WTC11 (cell line): ENCODE results near the gene ARGFX. TPM values are rescaled to one million over a fixed set of nuclear protein-coding genes. Genes with fewer than 3 reads are reported as not detected.

Experiments
- ATAC-seq: fragments of 200-7000 bp; cut with Tn5 transposase; 2 replicates; pipeline ENCODE4 v1.10.0; 2021; ENCODE audit warnings: mild to moderate bottlenecking, moderate library complexity
- CTCF ChIA-PET: fragments of 300-600 bp; sonication (Branson Sonifier 250); formaldehyde crosslinking; loops from one replicate; lab custom pipeline; 2021; ENCODE audit warnings: antibody characterized with exemption; lab: Charles Lee
- POLR2A ChIA-PET: fragments of 350-600 bp; sonication (Branson Sonifier 250); formaldehyde crosslinking; loops from one replicate; lab custom pipeline; 2021; ENCODE audit warnings: antibody characterized with exemption; lab: Charles Lee
- DNase-seq: peaks from one replicate; pipeline ENCODE4 v3.0.0; 2021; ENCODE audit warnings: low spot score
- H3K27ac Mint-ChIP-seq: 2 replicates; pipeline ENCODE4 v1.8.0; 2021; ENCODE audit warnings: mixed read lengths
- H3K27me3 Mint-ChIP-seq: 2 replicates; pipeline ENCODE4 v1.8.0; 2021; ENCODE audit warnings: low read depth, mild to moderate bottlenecking, moderate library complexity, mixed read lengths
- H3K36me3 Mint-ChIP-seq: 2 replicates; pipeline ENCODE4 v1.8.0; 2021; ENCODE audit warnings: mixed read lengths
- H3K4me1 Mint-ChIP-seq: 2 replicates; pipeline ENCODE4 v1.8.0; 2022; ENCODE audit warnings: mixed read lengths
- H3K4me3 Mint-ChIP-seq: 2 replicates; pipeline ENCODE4 v1.8.0; 2021; ENCODE audit warnings: mild to moderate bottlenecking, moderate library complexity, mixed read lengths
- H3K9me3 Mint-ChIP-seq: 2 replicates; pipeline ENCODE4 v1.8.0; 2021; ENCODE audit warnings: mixed read lengths
- CBFB ChIP-seq: sonication (generic); formaldehyde crosslinking; IDR thresholded peaks from 2 replicates; pipeline ENCODE4 v1.8.1; 2022; ENCODE audit warnings: mild to moderate bottlenecking, low read depth, missing genetic modification reagents
- CREB1 ChIP-seq: sonication (generic); formaldehyde crosslinking; IDR thresholded peaks from 2 replicates; pipeline ENCODE4 v1.8.0; 2023; ENCODE audit warnings: mild to moderate bottlenecking, missing genetic modification reagents
- EMX1 ChIP-seq: fragments of 250-450 bp; sonication (Bioruptor Pico); IDR thresholded peaks from 2 replicates; pipeline ENCODE4 v1.8.0; 2021; ENCODE audit warnings: mild to moderate bottlenecking
- GABPB1 ChIP-seq: sonication (generic); formaldehyde crosslinking; IDR thresholded peaks from 2 replicates; pipeline ENCODE4 v1.8.1; 2023; ENCODE audit warnings: mild to moderate bottlenecking, missing genetic modification reagents
- IRF2 ChIP-seq: sonication (generic); formaldehyde crosslinking; IDR thresholded peaks from 2 replicates; pipeline ENCODE4 v1.8.0; 2022; ENCODE audit warnings: low read depth, missing genetic modification reagents, borderline replicate concordance
- MYBL2 ChIP-seq: sonication (generic); formaldehyde crosslinking; IDR thresholded peaks from 2 replicates; pipeline ENCODE4 v1.8.1; 2023; ENCODE audit warnings: mild to moderate bottlenecking, moderate library complexity, missing genetic modification reagents
- NFYB ChIP-seq: sonication (generic); formaldehyde crosslinking; conservative IDR thresholded peaks from 2 replicates; pipeline ENCODE4 v1.8.0; 2022; ENCODE audit warnings: low read depth, missing genetic modification reagents
- RORB ChIP-seq: fragments of 250-450 bp; sonication (Bioruptor Pico); IDR thresholded peaks from 2 replicates; pipeline ENCODE4 v1.9.0; 2021; ENCODE audit warnings: mild to moderate bottlenecking
- SMAD4 ChIP-seq: sonication (generic); formaldehyde crosslinking; IDR thresholded peaks from 2 replicates; pipeline ENCODE4 v1.8.0; 2022; ENCODE audit warnings: mild to moderate bottlenecking, missing genetic modification reagents
- TCF7 ChIP-seq: sonication (generic); formaldehyde crosslinking; IDR thresholded peaks from 2 replicates; pipeline ENCODE4 v1.8.0; 2022; ENCODE audit warnings: mild to moderate bottlenecking, low read depth, missing genetic modification reagents, moderate library complexity
- total RNA-seq: library from RNA; stranded (reverse); gene quantifications from 3 replicates; pipeline ENCODE4 v1.2.3, GENCODE V29; 2021
- TF ChIP-seq, protein P1 (sequence below): sonication (generic); formaldehyde crosslinking; IDR thresholded peaks from 2 replicates; pipeline ENCODE4 v1.8.1; 2022; ENCODE audit warnings: low read depth, mild to moderate bottlenecking, moderate library complexity, missing genetic modification reagents, borderline replicate concordance
- TF ChIP-seq, protein P2 (sequence below): sonication (generic); formaldehyde crosslinking; IDR thresholded peaks from 2 replicates; pipeline ENCODE4 v1.8.1; 2023; ENCODE audit warnings: mild to moderate bottlenecking, missing genetic modification reagents
- TF ChIP-seq, protein P3 (sequence below): sonication (generic); formaldehyde crosslinking; IDR thresholded peaks from 2 replicates; pipeline ENCODE4 v1.8.0; 2022; ENCODE audit warnings: mild to moderate bottlenecking, missing genetic modification reagents
- TF ChIP-seq, protein P4 (sequence below): sonication (generic); formaldehyde crosslinking; IDR thresholded peaks from 2 replicates; pipeline ENCODE4 v1.8.1; 2022; ENCODE audit warnings: mild to moderate bottlenecking, missing genetic modification reagents, moderate library complexity, borderline replicate concordance
- TF ChIP-seq, protein P5 (sequence below): fragments of 250-450 bp; sonication (Bioruptor Pico); IDR thresholded peaks from 2 replicates; pipeline ENCODE4 v1.9.0; 2021; ENCODE audit warnings: moderate library complexity, mild to moderate bottlenecking, inconsistent platforms, borderline replicate concordance
- TF ChIP-seq, protein P6 (sequence below): sonication (generic); formaldehyde crosslinking; IDR thresholded peaks from 2 replicates; pipeline ENCODE4 v1.8.0; 2023; ENCODE audit warnings: mild to moderate bottlenecking, missing genetic modification reagents
- TF ChIP-seq, protein P7 (sequence below): fragments of 250-450 bp; sonication (Bioruptor Pico); IDR thresholded peaks from 2 replicates; pipeline ENCODE4 v1.9.0; 2021; ENCODE audit warnings: mild to moderate bottlenecking
- TF ChIP-seq, protein P8 (sequence below): sonication (generic); formaldehyde crosslinking; IDR thresholded peaks from 2 replicates; pipeline ENCODE4 v1.8.1; 2022; ENCODE audit warnings: low read depth, missing genetic modification reagents, borderline replicate concordance

The ARGFX gene
- total RNA-seq, 1 experiment from 2014 or later: not detected

DNA sequence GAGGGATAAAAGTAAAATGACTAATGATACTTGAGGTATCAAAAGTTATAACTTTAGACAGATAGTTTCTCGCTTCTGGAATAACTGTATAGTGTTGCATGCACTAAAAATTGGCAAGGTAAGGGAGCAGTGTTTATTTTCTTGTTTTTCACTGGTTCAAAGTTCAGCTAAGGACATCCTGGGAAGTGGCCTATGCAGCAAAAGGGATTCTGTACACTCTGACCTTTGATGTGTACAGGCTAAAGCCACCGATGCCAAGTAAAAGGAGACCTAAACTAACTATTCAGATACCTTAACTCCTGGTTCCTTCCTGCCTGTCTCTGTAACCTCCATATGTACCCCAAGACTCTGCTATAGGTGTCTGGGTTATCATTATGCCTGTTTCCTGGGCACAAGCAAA is 27.1 kb downstream of the ARGFX start:
- Mint-ChIP-seq H3K27ac (peak overlapping the region; percentile 86), H3K27me3 (no peaks in the 10 kb centered on the region), H3K4me3 (no peak overlapping the region), H3K36me3 (no peaks in the 10 kb centered on the region), H3K4me1 (peaks cover 69% of the 10 kb centered on the region), H3K9me3 (no peaks in the 10 kb centered on the region)
- TF ChIP-seq, protein P1, sequence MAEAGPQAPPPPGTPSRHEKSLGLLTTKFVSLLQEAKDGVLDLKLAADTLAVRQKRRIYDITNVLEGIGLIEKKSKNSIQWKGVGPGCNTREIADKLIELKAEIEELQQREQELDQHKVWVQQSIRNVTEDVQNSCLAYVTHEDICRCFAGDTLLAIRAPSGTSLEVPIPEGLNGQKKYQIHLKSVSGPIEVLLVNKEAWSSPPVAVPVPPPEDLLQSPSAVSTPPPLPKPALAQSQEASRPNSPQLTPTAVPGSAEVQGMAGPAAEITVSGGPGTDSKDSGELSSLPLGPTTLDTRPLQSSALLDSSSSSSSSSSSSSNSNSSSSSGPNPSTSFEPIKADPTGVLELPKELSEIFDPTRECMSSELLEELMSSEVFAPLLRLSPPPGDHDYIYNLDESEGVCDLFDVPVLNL (CRISPR knock-in tag): no peak
- TF ChIP-seq TCF7 (CRISPR knock-in tag) (no peak), EMX1 (CRISPR knock-in tag) (no peak), CREB1 (CRISPR knock-in tag) (no peak), MYBL2 (CRISPR knock-in tag) (no peak), GABPB1 (CRISPR knock-in tag) (no peak), RORB (no peak), SMAD4 (CRISPR knock-in tag) (no peak), IRF2 (CRISPR knock-in tag) (no peak), CBFB (CRISPR knock-in tag) (no peak), NFYB (no peak)
- TF ChIP-seq, protein P2, sequence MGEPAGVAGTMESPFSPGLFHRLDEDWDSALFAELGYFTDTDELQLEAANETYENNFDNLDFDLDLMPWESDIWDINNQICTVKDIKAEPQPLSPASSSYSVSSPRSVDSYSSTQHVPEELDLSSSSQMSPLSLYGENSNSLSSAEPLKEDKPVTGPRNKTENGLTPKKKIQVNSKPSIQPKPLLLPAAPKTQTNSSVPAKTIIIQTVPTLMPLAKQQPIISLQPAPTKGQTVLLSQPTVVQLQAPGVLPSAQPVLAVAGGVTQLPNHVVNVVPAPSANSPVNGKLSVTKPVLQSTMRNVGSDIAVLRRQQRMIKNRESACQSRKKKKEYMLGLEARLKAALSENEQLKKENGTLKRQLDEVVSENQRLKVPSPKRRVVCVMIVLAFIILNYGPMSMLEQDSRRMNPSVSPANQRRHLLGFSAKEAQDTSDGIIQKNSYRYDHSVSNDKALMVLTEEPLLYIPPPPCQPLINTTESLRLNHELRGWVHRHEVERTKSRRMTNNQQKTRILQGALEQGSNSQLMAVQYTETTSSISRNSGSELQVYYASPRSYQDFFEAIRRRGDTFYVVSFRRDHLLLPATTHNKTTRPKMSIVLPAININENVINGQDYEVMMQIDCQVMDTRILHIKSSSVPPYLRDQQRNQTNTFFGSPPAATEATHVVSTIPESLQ (CRISPR knock-in tag): no peak
- TF ChIP-seq, protein P3, sequence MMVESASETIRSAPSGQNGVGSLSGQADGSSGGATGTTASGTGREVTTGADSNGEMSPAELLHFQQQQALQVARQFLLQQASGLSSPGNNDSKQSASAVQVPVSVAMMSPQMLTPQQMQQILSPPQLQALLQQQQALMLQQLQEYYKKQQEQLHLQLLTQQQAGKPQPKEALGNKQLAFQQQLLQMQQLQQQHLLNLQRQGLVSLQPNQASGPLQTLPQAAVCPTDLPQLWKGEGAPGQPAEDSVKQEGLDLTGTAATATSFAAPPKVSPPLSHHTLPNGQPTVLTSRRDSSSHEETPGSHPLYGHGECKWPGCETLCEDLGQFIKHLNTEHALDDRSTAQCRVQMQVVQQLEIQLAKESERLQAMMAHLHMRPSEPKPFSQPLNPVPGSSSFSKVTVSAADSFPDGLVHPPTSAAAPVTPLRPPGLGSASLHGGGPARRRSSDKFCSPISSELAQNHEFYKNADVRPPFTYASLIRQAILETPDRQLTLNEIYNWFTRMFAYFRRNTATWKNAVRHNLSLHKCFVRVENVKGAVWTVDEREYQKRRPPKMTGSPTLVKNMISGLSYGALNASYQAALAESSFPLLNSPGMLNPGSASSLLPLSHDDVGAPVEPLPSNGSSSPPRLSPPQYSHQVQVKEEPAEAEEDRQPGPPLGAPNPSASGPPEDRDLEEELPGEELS (CRISPR knock-in tag): no peak
- TF ChIP-seq, protein P4, sequence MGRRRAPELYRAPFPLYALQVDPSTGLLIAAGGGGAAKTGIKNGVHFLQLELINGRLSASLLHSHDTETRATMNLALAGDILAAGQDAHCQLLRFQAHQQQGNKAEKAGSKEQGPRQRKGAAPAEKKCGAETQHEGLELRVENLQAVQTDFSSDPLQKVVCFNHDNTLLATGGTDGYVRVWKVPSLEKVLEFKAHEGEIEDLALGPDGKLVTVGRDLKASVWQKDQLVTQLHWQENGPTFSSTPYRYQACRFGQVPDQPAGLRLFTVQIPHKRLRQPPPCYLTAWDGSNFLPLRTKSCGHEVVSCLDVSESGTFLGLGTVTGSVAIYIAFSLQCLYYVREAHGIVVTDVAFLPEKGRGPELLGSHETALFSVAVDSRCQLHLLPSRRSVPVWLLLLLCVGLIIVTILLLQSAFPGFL (CRISPR knock-in tag): no peak
- TF ChIP-seq, protein P5, sequence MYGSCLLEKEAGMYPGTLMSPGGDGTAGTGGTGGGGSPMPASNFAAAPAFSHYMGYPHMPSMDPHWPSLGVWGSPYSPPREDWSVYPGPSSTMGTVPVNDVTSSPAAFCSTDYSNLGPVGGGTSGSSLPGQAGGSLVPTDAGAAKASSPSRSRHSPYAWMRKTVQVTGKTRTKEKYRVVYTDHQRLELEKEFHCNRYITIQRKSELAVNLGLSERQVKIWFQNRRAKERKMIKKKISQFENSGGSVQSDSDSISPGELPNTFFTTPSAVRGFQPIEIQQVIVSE: no peak
- TF ChIP-seq, protein P6, sequence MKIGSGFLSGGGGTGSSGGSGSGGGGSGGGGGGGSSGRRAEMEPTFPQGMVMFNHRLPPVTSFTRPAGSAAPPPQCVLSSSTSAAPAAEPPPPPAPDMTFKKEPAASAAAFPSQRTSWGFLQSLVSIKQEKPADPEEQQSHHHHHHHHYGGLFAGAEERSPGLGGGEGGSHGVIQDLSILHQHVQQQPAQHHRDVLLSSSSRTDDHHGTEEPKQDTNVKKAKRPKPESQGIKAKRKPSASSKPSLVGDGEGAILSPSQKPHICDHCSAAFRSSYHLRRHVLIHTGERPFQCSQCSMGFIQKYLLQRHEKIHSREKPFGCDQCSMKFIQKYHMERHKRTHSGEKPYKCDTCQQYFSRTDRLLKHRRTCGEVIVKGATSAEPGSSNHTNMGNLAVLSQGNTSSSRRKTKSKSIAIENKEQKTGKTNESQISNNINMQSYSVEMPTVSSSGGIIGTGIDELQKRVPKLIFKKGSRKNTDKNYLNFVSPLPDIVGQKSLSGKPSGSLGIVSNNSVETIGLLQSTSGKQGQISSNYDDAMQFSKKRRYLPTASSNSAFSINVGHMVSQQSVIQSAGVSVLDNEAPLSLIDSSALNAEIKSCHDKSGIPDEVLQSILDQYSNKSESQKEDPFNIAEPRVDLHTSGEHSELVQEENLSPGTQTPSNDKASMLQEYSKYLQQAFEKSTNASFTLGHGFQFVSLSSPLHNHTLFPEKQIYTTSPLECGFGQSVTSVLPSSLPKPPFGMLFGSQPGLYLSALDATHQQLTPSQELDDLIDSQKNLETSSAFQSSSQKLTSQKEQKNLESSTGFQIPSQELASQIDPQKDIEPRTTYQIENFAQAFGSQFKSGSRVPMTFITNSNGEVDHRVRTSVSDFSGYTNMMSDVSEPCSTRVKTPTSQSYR: no peak
- TF ChIP-seq, protein P7, sequence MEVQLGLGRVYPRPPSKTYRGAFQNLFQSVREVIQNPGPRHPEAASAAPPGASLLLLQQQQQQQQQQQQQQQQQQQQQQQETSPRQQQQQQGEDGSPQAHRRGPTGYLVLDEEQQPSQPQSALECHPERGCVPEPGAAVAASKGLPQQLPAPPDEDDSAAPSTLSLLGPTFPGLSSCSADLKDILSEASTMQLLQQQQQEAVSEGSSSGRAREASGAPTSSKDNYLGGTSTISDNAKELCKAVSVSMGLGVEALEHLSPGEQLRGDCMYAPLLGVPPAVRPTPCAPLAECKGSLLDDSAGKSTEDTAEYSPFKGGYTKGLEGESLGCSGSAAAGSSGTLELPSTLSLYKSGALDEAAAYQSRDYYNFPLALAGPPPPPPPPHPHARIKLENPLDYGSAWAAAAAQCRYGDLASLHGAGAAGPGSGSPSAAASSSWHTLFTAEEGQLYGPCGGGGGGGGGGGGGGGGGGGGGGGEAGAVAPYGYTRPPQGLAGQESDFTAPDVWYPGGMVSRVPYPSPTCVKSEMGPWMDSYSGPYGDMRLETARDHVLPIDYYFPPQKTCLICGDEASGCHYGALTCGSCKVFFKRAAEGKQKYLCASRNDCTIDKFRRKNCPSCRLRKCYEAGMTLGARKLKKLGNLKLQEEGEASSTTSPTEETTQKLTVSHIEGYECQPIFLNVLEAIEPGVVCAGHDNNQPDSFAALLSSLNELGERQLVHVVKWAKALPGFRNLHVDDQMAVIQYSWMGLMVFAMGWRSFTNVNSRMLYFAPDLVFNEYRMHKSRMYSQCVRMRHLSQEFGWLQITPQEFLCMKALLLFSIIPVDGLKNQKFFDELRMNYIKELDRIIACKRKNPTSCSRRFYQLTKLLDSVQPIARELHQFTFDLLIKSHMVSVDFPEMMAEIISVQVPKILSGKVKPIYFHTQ (CRISPR knock-in tag): no peak
- TF ChIP-seq, protein P8, sequence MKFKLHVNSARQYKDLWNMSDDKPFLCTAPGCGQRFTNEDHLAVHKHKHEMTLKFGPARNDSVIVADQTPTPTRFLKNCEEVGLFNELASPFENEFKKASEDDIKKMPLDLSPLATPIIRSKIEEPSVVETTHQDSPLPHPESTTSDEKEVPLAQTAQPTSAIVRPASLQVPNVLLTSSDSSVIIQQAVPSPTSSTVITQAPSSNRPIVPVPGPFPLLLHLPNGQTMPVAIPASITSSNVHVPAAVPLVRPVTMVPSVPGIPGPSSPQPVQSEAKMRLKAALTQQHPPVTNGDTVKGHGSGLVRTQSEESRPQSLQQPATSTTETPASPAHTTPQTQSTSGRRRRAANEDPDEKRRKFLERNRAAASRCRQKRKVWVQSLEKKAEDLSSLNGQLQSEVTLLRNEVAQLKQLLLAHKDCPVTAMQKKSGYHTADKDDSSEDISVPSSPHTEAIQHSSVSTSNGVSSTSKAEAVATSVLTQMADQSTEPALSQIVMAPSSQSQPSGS (CRISPR knock-in tag): no peak
- ATAC-seq (no peak), DNase-seq (no peak)
- CTCF ChIA-PET: interaction anchor here (3.2 kb wide), 1 partner anchor 48 kb away, joined by 18 read pairs; the partner anchor contains the start of gene POLQ
- POLR2A ChIA-PET: interaction anchor here (1.1 kb wide), 1 partner anchor 48 kb away, joined by 3 read pairs; no protein-coding TSS in a partner anchor
